MG63 (cell line): ENCODE results near the gene HNRNPA1. TPM values are rescaled to one million over a fixed set of nuclear protein-coding genes. Genes with fewer than 3 reads are reported as not detected.
"Not testable (repeated sequence)": the region's sequence is repeated elsewhere in the genome, so short reads cannot be mapped to it uniquely, and the experiment has no call there.

Source experiments
- DNase-seq: peaks from one replicate; pipeline ENCODE4 v3.0.0-alpha.2; 2020
- H3K27me3 ChIP-seq: fragments of 250-450 bp; sonication (Bioruptor Pico); 2 replicates; pipeline ENCODE4 v1.5.1; 2020; ENCODE audit warnings: mild to moderate bottlenecking, moderate library complexity
- H3K36me3 ChIP-seq: fragments of 250-450 bp; sonication (Bioruptor Pico); 2 replicates; pipeline ENCODE4 v1.5.1; 2020; ENCODE audit warnings: mild to moderate bottlenecking, moderate library complexity
- H3K4me3 ChIP-seq: fragments of 250-450 bp; sonication (Bioruptor Pico); 2 replicates; pipeline ENCODE4 v1.5.1; 2020; ENCODE audit warnings: mild to moderate bottlenecking, moderate library complexity
- H3K9me3 ChIP-seq: fragments of 250-450 bp; sonication (Bioruptor Pico); 2 replicates; pipeline ENCODE4 v1.5.1; 2020; ENCODE audit warnings: mild to moderate bottlenecking, moderate library complexity
- total RNA-seq: library from RNA; depleted of rRNA; stranded (reverse); fragments of >200 nt; shearing (Covaris generic); gene quantifications from 2 replicates; pipeline ENCODE4 v1.2.3, GENCODE V29; 2014; ENCODE audit warnings: low replicate concordance

Gene HNRNPA1
- total RNA-seq, 1 experiment from 2014 or later = 84.7 TPM

- H3K4me3 ChIP-seq = no peak overlapping the region
- no peak for DNase-seq
- peaks cover 13% of the 10 kb centered on the region for H3K36me3 ChIP-seq
- H3K27me3 ChIP-seq = no peaks in the 10 kb centered on the region
- no peaks in the 10 kb centered on the region for H3K9me3 ChIP-seq
Observed at GRCh38 chr12:54265364-54265812, 15.1 kb upstream of the HNRNPA1 start.

- Histone ChIP-seq H3K36me3 (peaks cover 14% of the 10 kb centered on the region), H3K27me3 (no peaks in the 10 kb centered on the region), H3K4me3 (no peak overlapping the region), H3K9me3 (no peaks in the 10 kb centered on the region)
- no peak for DNase-seq
Observed at GRCh38 chr12:54266852-54267251, 13.7 kb upstream of the HNRNPA1 start.

DNA sequence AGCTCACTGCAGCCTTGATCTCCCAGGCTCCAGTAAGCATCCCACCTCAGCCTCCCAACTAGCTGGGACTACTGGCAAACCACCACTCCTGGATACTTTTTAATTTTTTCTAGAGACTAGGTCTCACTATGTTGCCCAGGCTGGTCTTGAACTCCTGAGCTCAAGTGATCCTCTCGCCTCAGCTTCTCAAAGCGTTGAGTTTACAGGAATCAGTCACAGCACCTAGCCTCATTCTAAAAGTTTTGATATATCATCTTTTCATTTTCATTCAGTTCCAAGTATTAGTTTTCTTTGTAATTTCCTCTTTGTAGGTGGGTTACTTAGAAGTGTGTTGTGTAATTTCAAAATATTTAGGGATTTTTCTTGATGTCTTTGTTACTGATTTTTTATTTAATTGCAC lies 10.2 kb upstream of the HNRNPA1 start:
- no peaks in the 10 kb centered on the region for H3K9me3 ChIP-seq
- no peak for DNase-seq
- no peak overlapping the region for H3K4me3 ChIP-seq
- peaks cover 39% of the 10 kb centered on the region for H3K36me3 ChIP-seq
- no peaks in the 10 kb centered on the region for H3K27me3 ChIP-seq

GRCh38 chr12:54272214-54272613 lies 8.3 kb upstream of the HNRNPA1 start:
- Histone ChIP-seq H3K36me3 (peaks cover 49% of the 10 kb centered on the region), H3K9me3 (no peaks in the 10 kb centered on the region), H3K27me3 (no peaks in the 10 kb centered on the region), H3K4me3 (no peak overlapping the region)
- DNase-seq = no peak

DNA sequence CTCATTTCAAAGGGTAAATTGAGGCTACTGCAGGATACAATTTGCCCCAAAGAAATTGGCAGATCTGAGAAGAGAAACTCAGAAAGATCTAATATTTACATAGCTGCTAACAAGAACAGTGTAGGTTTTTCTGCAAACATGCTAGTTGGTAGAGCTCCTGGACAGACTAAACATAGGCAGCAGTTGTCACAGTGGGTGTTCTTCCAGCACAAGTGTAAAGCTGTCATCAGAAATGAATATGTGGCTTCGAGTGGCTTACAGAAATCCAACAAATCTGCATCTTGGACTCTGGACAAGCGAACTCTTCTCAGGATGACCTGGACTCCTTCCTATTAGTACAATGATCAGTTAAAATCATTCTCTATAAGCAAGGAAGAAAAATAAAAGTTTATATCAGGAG lies 6.5 kb upstream of the HNRNPA1 start:
- no peaks in the 10 kb centered on the region for H3K9me3 ChIP-seq
- no peak overlapping the region for H3K4me3 ChIP-seq
- DNase-seq = no peak
- H3K36me3 ChIP-seq = peaks cover 64% of the 10 kb centered on the region
- H3K27me3 ChIP-seq = no peaks in the 10 kb centered on the region

DNA sequence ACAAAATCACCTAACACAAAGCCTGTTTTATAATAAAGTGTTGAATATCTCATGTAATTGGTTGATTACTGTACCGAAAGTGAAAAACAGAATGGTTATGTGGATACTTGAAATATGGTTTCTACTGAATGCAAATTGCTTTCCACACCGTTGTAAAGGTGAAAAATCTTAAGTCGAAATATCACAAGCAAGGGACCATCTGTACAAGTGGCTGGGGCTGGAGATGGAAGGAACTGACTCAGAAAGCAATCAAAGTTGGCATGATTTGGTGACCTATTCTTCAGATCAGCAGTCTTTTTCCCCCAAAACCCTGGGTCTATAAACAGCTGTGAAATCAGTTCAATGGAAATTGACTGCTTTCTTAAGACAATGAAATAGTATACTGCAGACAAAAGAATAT lies 4.2 kb upstream of the HNRNPA1 start:
- Histone ChIP-seq H3K4me3 (no peak overlapping the region), H3K36me3 (peaks cover 72% of the 10 kb centered on the region), H3K27me3 (no peaks in the 10 kb centered on the region), H3K9me3 (no peaks in the 10 kb centered on the region)
- no peak for DNase-seq

- DNase-seq = peak; percentile 27
Observed at GRCh38 chr12:54277823-54278276, 2.7 kb upstream of the HNRNPA1 start.

GRCh38 chr12:54279227-54279631 lies 1.3 kb upstream of the HNRNPA1 start:
- Histone ChIP-seq H3K9me3 (no peaks in the 10 kb centered on the region), H3K27me3 (no peaks in the 10 kb centered on the region), H3K4me3 (peak overlapping the region; percentile 71), H3K36me3 (peaks cover 74% of the 10 kb centered on the region)
- DNase-seq = no peak

More at GRCh38 chr12:54277823-54278276, 2.7 kb upstream of the HNRNPA1 start:
- peaks cover 74% of the 10 kb centered on the region for H3K36me3 ChIP-seq
- H3K9me3 ChIP-seq = no peaks in the 10 kb centered on the region
- H3K4me3 ChIP-seq = peak overlapping the region; percentile 71
- H3K27me3 ChIP-seq = no peaks in the 10 kb centered on the region

GRCh38 chr12:54279632-54280467 lies 676 bp upstream of the HNRNPA1 start, which contains the start of gene CBX5:
TSS of gene CBX5 (minus strand) at chr12:54280122. CDS start at chr12:54257650, 22,472 bp downstream.
- DNase-seq = peak; percentile 99
- peak within 1 kb of the TSS; percentile 71 for H3K4me3 ChIP-seq
- no peaks in the 10 kb centered on the region for H3K9me3 ChIP-seq
- H3K27me3 ChIP-seq = no peaks in the 10 kb centered on the region
- peaks cover 77% of the 10 kb centered on the region for H3K36me3 ChIP-seq

DNA sequence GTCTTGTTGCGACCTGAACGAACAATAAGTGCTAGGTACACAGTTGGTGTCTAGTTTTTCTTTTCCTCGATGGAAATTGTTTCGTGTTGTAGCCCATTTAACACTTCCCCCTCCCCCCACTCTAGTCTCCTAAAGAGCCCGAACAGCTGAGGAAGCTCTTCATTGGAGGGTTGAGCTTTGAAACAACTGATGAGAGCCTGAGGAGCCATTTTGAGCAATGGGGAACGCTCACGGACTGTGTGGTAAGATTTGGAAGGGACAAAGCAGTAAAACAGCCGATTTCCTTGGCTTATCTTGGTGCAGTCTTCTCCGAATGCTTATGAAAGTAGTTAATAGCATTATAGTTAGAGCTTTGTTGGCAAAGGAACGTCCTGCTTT lies 724 bp downstream of the HNRNPA1 start:
- Histone ChIP-seq H3K36me3 (peaks cover 86% of the 10 kb centered on the region), H3K4me3 (peak overlapping the region; percentile 71)
- DNase-seq, H3K27me3 ChIP-seq, H3K9me3 ChIP-seq: not testable (repeated sequence)

DNA sequence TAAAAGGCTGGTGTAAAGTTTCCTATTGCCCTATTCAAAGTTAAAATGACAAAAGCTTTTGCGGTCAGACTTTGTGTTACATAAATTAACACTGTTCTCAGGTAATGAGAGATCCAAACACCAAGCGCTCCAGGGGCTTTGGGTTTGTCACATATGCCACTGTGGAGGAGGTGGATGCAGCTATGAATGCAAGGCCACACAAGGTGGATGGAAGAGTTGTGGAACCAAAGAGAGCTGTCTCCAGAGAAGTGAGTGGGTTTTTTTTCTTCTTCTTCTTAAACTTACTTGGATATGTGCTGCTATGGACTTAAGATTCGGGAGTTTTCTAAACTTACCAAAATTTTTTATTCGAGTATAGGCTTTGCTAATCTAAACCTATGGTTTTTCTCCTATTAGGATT lies 1.2 kb downstream of the HNRNPA1 start:
- H3K36me3 ChIP-seq = peaks cover 86% of the 10 kb centered on the region
- H3K27me3 ChIP-seq, DNase-seq, H3K9me3 ChIP-seq: not testable (repeated sequence)
- peak overlapping the region; percentile 71 for H3K4me3 ChIP-seq

- no peaks in the 10 kb centered on the region for H3K9me3 ChIP-seq
- peak; percentile 22 for DNase-seq
- peak overlapping the region; percentile 71 for H3K4me3 ChIP-seq
- H3K36me3 ChIP-seq = peaks cover 88% of the 10 kb centered on the region
- H3K27me3 ChIP-seq = no peaks in the 10 kb centered on the region
Observed at GRCh38 chr12:54282949-54283593, 2.5 kb downstream of the HNRNPA1 start.

DNA sequence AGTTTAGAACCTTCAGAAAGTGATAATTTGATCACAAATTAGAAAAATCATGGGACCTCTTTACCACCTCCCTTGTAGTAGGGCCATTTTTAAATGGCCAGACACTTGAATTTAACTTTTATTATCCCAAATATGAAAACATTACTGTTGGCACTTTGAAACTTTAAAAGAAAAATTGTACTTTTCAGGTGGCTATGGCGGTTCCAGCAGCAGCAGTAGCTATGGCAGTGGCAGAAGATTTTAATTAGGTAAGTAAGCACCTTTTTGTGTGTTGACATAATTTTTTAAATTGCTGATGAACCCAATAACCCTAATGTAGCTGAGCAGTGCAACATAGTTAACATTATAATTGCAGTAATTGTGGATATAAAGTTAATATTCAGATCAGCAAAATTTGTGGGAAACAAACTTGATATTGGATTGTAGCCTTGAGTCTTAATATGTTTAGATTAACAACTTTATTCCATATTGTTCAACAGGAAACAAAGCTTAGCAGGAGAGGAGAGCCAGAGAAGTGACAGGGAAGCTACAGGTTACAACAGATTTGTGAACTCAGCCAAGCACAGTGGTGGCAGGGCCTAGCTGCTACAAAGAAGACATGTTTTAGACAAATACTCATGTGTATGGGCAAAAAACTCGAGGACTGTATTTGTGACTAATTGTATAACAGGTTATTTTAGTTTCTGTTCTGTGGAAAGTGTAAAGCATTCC lies 3.7 kb downstream of the HNRNPA1 start:
- not testable (repeated sequence) for H3K9me3 ChIP-seq, DNase-seq, H3K27me3 ChIP-seq
- Histone ChIP-seq H3K36me3 (peaks cover 80% of the 10 kb centered on the region), H3K4me3 (peak overlapping the region; percentile 71)

DNA sequence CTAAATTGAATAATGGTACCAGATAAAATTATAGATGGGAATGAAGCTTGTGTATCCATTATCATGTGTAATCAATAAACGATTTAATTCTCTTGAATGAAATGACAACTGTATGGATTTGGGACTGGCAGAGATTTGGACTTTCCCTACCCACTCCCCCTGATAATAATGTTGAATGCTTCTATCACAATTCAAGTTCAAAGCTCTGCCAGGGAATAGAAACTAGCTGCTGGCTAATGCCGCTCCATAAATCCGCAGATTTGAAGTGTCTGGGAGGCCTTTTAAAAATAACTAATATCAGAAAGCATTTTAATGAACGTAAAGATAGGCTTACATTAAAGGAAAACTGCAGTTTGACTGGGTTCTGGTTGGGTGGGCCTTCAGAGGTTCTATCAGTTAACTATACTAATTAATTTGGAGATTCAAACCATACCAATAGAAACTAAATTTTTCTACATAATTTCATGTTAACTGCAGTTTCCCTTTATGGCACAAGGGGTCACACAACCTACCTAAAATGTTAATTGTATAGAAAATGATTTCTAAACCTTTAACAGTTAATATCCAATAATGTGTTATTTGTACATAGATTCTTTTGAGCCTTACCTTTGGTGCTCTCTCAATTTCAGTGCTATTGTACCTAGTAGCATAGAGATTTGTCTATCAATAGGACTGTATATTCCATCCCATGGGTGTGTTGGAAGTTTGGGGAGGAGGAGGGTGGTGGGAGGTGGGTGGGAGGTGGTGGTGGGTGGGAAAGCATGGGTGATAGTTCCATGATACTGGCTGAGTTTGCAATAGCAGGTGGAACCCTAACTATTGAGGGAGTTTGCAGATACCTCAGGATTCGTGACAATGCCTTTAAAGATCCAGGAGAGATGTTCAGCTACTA lies 4.9 kb downstream of the HNRNPA1 start:
- Histone ChIP-seq H3K9me3 (no peaks in the 10 kb centered on the region), H3K36me3 (peaks cover 78% of the 10 kb centered on the region), H3K4me3 (peak overlapping the region; percentile 10), H3K27me3 (no peaks in the 10 kb centered on the region)
- DNase-seq = no peak

- no peaks in the 10 kb centered on the region for H3K27me3 ChIP-seq
- H3K36me3 ChIP-seq = peaks cover 71% of the 10 kb centered on the region
- no peak overlapping the region for H3K4me3 ChIP-seq
- no peak for DNase-seq
- H3K9me3 ChIP-seq = no peaks in the 10 kb centered on the region
Observed at GRCh38 chr12:54286042-54287030, 5.8 kb downstream of the HNRNPA1 start.
